Adrenal gland (tissue), 5 donors: ENCODE results near the gene KCNAB2.

Experiments
- POLR2A ChIP-seq, 2 donors: fragments of 450-650 bp; IDR thresholded peaks; one replicate each; pipeline ENCODE4 v1.6.1; 2017; ENCODE audit warnings: antibody characterized with exemption in 2 of 2, mild to moderate bottlenecking in 2 of 2, moderate library complexity in 1 of 2
- TF ChIP-seq, protein P1 (sequence below), 6 experiments: fragments of 450-650 bp in 4 of 6; fragments of 200-600 bp in 2 of 6; sonication (generic) in 1 of 6; IDR thresholded peaks; 1 replicate in 5 of 6; 2 replicates in 1 of 6; pipeline versions ENCODE4 v1.5.1 to v1.8.0; 2016 to 2021; ENCODE audit warnings: antibody characterized with exemption in 6 of 6, mild to moderate bottlenecking in 2 of 6, moderate library complexity in 1 of 6
- donor health status: DM: no; HTN: no; CAD: no.

DNA sequence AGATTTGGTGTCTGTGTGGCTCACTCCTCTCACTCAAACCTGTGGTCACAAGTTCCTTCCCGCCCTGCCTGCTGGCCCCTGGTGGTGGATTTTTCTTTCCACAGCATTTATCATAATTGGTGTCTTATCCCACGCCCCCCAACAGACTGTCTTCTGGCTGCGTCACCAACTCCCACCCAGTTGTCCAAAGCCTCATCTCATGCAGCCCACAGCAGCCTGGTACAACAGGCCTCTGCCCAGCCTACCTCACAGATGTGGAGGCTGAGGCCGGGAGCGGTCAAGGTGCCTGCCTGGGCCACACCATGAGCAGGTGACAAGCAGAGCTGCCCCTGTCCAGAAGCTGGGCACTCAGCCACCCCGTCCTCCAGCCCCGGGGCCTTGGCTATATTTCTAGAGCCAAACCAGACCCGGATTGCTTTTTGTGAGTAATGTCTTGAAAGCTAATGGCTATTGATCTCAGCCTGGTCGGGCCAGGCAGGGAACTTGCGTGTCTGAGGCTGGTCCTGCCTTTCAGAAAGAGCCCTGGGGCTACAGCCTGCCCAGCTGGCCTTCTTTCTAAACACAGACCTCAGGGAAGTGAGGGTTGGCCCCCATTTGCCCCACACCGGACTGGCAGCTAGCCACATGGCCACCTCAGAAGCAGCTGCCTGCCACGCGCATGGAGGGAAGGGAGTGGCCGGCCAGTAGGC, 2.6 kb downstream of the KCNAB2 start:
- no peak for TF ChIP-seq POLR2A (IDR thresholded peaks at IDR 0.05)
- TF ChIP-seq, protein P1, sequence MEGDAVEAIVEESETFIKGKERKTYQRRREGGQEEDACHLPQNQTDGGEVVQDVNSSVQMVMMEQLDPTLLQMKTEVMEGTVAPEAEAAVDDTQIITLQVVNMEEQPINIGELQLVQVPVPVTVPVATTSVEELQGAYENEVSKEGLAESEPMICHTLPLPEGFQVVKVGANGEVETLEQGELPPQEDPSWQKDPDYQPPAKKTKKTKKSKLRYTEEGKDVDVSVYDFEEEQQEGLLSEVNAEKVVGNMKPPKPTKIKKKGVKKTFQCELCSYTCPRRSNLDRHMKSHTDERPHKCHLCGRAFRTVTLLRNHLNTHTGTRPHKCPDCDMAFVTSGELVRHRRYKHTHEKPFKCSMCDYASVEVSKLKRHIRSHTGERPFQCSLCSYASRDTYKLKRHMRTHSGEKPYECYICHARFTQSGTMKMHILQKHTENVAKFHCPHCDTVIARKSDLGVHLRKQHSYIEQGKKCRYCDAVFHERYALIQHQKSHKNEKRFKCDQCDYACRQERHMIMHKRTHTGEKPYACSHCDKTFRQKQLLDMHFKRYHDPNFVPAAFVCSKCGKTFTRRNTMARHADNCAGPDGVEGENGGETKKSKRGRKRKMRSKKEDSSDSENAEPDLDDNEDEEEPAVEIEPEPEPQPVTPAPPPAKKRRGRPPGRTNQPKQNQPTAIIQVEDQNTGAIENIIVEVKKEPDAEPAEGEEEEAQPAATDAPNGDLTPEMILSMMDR (IDR thresholded peaks at IDR 0.05), result no peak
